NCI-H748 (cell line): ENCODE measurements around the gene TK2.
"Not testable (repeated sequence)": the region's sequence is repeated elsewhere in the genome, so short reads cannot be mapped to it uniquely, and the experiment has no call there.

Experiments
- DNase-seq: peaks from one replicate; lab custom pipeline; 2025; ENCODE audit not compliant: unreplicated experiment; lab: John Stamatoyannopoulos, UW

The TK2 gene

GRCh38 chr16:66469947-66470546 is 79.9 kb downstream of the TK2 start:
- DNase-seq: no peak

- no peak for DNase-seq
Observed at GRCh38 chr16:66469291-66469946, 80.5 kb downstream of the TK2 start.

GRCh38 chr16:66468321-66468965 is 81.5 kb downstream of the TK2 start:
- DNase-seq: no peak

GRCh38 chr16:66467611-66468010 is 82.3 kb downstream of the TK2 start:
- DNase-seq: no peak

- DNase-seq: not testable (repeated sequence)
Observed at GRCh38 chr16:66466636-66467035, 83.3 kb downstream of the TK2 start.

- DNase-seq: not testable (repeated sequence)
Observed at GRCh38 chr16:66465946-66466345, 84.0 kb downstream of the TK2 start.

- DNase-seq: no peak
Observed at GRCh38 chr16:66462912-66463311, 87.0 kb downstream of the TK2 start.

- no peak for DNase-seq
Observed at GRCh38 chr16:66460703-66461102, 89.2 kb downstream of the TK2 start.

- DNase-seq: no peak
Observed at GRCh38 chr16:66459878-66460277, 90.0 kb downstream of the TK2 start.

- DNase-seq: no peak
Observed at GRCh38 chr16:66458853-66459252, 91.1 kb downstream of the TK2 start.

GRCh38 chr16:66458292-66458691 is 91.6 kb downstream of the TK2 start:
- no peak for DNase-seq
